Measurements from ENCODE around the gene HECW1. TPM values are rescaled to one million over a fixed set of nuclear protein-coding genes. Genes with fewer than 3 reads are reported as not detected.

The HECW1 gene
- total RNA-seq, 1 experiment from 2014 or later: 1.8 TPM

GRCh38 chr7:43385856-43386255 is 273.4 kb downstream of the HECW1 start:
- POLR2A ChIA-PET: no interaction called here
- intact Hi-C loops (cut with micrococcal nuclease; ENCODE audit: unreplicated experiment): no loop called here
- no TSS peak for BruUV-seq (replicated peaks)
- Histone ChIP-seq H3K4me3 (ENCODE audit: low read depth, low read length) (no peak overlapping the region), H3K27me3 (replicated peaks; ENCODE audit: control insufficient read depth, insufficient read depth, low read length) (no peaks in the 10 kb centered on the region), H3K36me3 (ENCODE audit: control insufficient read depth, insufficient read depth, low read length) (no peaks in the 10 kb centered on the region), H3K9me3 (no peaks in the 10 kb centered on the region; the same call in 1 of the 2 replicates), H3K4me1 (peaks cover 5% of the 10 kb centered on the region; the same call in 1 of the 2 replicates)
- Mint-ChIP-seq H3K27me3 (ENCODE audit: insufficient read depth, unreplicated experiment) (no peaks in the 10 kb centered on the region), H3K4me1 (ENCODE audit: low read depth, unreplicated experiment) (no peaks in the 10 kb centered on the region), H3K4me3 (ENCODE audit: unreplicated experiment) (no peak overlapping the region), H3K36me3 (ENCODE audit: insufficient read depth, unreplicated experiment) (no peaks in the 10 kb centered on the region), H3K9me3 (ENCODE audit: unreplicated experiment) (no peaks in the 10 kb centered on the region), H3K27ac (ENCODE audit: unreplicated experiment) (no peak overlapping the region)
- CTCF ChIA-PET: no interaction called here
- DNase-seq: no peak
- no peak for TF ChIP-seq CTCF (IDR thresholded peaks at IDR 0.05; ENCODE audit: insufficient read depth in 1 of 2, low read depth in 1 of 2, low read length in 1 of 2, severe bottlenecking in 1 of 2, unreplicated experiment in 1 of 2)

- ChIA-PET POLR2A (no interaction called here), CTCF (no interaction called here)
Measured at GRCh38 chr7:43387932-43388331, 275.5 kb downstream of the HECW1 start.

GRCh38 chr7:43390576-43390975 is 278.1 kb downstream of the HECW1 start:
- BruUV-seq (replicated peaks): no TSS peak

More at GRCh38 chr7:43387932-43388331, 275.5 kb downstream of the HECW1 start:
- TF ChIP-seq CTCF (IDR thresholded peaks at IDR 0.05; ENCODE audit: insufficient read depth in 1 of 2, low read depth in 1 of 2, low read length in 1 of 2, severe bottlenecking in 1 of 2, unreplicated experiment in 1 of 2): no peak
- H3K4me3 ChIP-seq (ENCODE audit: low read depth, low read length): no peak overlapping the region
- no peaks in the 10 kb centered on the region for H3K36me3 Mint-ChIP-seq (ENCODE audit: insufficient read depth, unreplicated experiment)
- no peaks in the 10 kb centered on the region for H3K4me1 Mint-ChIP-seq (ENCODE audit: low read depth, unreplicated experiment)
- intact Hi-C loops (cut with micrococcal nuclease; ENCODE audit: unreplicated experiment): no loop called here
- H3K9me3 Mint-ChIP-seq (ENCODE audit: unreplicated experiment): no peaks in the 10 kb centered on the region
- H3K27me3 Mint-ChIP-seq (ENCODE audit: insufficient read depth, unreplicated experiment): no peaks in the 10 kb centered on the region
- DNase-seq: no peak
- peaks cover 12% of the 10 kb centered on the region for H3K4me1 ChIP-seq
- no peak overlapping the region for H3K4me3 Mint-ChIP-seq (ENCODE audit: unreplicated experiment)
- H3K9me3 ChIP-seq: no peaks in the 10 kb centered on the region; the same call in 1 of the 2 replicates
- no peak overlapping the region for H3K27ac Mint-ChIP-seq (ENCODE audit: unreplicated experiment)
- H3K27me3 ChIP-seq (replicated peaks; ENCODE audit: control insufficient read depth, insufficient read depth, low read length): no peaks in the 10 kb centered on the region
- no TSS peak for BruUV-seq (replicated peaks)
- no peaks in the 10 kb centered on the region for H3K36me3 ChIP-seq (ENCODE audit: control insufficient read depth, insufficient read depth, low read length)

More at GRCh38 chr7:43390576-43390975, 278.1 kb downstream of the HECW1 start:
- Histone ChIP-seq H3K9me3 (no peaks in the 10 kb centered on the region), H3K27me3 (replicated peaks; ENCODE audit: control insufficient read depth, insufficient read depth, low read length) (no peaks in the 10 kb centered on the region), H3K36me3 (ENCODE audit: control insufficient read depth, insufficient read depth, low read length) (no peaks in the 10 kb centered on the region), H3K4me1 (peaks cover 12% of the 10 kb centered on the region), H3K4me3 (ENCODE audit: low read depth, low read length) (no peak overlapping the region)
- Mint-ChIP-seq H3K9me3 (ENCODE audit: unreplicated experiment) (peaks cover 11% of the 10 kb centered on the region), H3K27me3 (ENCODE audit: insufficient read depth, unreplicated experiment) (no peaks in the 10 kb centered on the region), H3K4me1 (ENCODE audit: low read depth, unreplicated experiment) (no peaks in the 10 kb centered on the region), H3K36me3 (ENCODE audit: insufficient read depth, unreplicated experiment) (no peaks in the 10 kb centered on the region), H3K27ac (ENCODE audit: unreplicated experiment) (no peak overlapping the region), H3K4me3 (ENCODE audit: unreplicated experiment) (no peak overlapping the region)
- intact Hi-C loops (cut with micrococcal nuclease; ENCODE audit: unreplicated experiment): no loop called here
- ChIA-PET CTCF (no interaction called here), POLR2A (no interaction called here)
- TF ChIP-seq CTCF (IDR thresholded peaks at IDR 0.05; ENCODE audit: insufficient read depth in 1 of 2, low read depth in 1 of 2, low read length in 1 of 2, severe bottlenecking in 1 of 2, unreplicated experiment in 1 of 2): no peak
- DNase-seq: no peak
